Calu3 (cell line): ENCODE measurements around the gene PCNX1. TPM values are rescaled to one million over a fixed set of nuclear protein-coding genes. Genes with fewer than 3 reads are reported as not detected.

Source experiments
- BruUV-seq: library from RNA; stranded (reverse); fragments of 400-500 nt; replicated peaks from 2 replicates; lab custom pipeline; 2021; lab: Mats Ljungman, UMichigan
- CTCF ChIA-PET: fragments of 300-600 bp; sonication (Branson Sonifier 250); formaldehyde crosslinking; loops from one replicate; lab custom pipeline; 2022; ENCODE audit warnings: antibody characterized with exemption; lab: Charles Lee
- DNase-seq: peaks from one replicate; pipeline ENCODE4 v3.0.0; 2022
- H3K27ac Mint-ChIP-seq: one replicate; pipeline ENCODE4 v1.8.0; 2022; ENCODE audit warnings: mixed read lengths; ENCODE audit not compliant: unreplicated experiment
- H3K27me3 Mint-ChIP-seq: one replicate; pipeline ENCODE4 v1.8.0; 2022; ENCODE audit warnings: mixed read lengths; ENCODE audit not compliant: unreplicated experiment
- H3K36me3 Mint-ChIP-seq: one replicate; pipeline ENCODE4 v1.8.0; 2022; ENCODE audit warnings: mild to moderate bottlenecking, moderate library complexity, mixed read lengths; ENCODE audit not compliant: insufficient read depth, unreplicated experiment
- H3K4me1 Mint-ChIP-seq: one replicate; pipeline ENCODE4 v1.8.0; 2022; ENCODE audit warnings: mild to moderate bottlenecking, low read depth, mixed read lengths; ENCODE audit not compliant: unreplicated experiment
- H3K4me3 Mint-ChIP-seq: one replicate; pipeline ENCODE4 v1.8.0; 2022; ENCODE audit warnings: mild to moderate bottlenecking, low read depth, moderate library complexity, mixed read lengths; ENCODE audit not compliant: unreplicated experiment
- H3K9me3 Mint-ChIP-seq: one replicate; pipeline ENCODE4 v1.8.0; 2022; ENCODE audit warnings: low read depth, mixed read lengths; ENCODE audit not compliant: unreplicated experiment
- intact Hi-C: fragments of 100-400 bp; cut with micrococcal nuclease; formaldehyde crosslinking; loops from one replicate; pipeline ENCODE4 v1.10.0; 2022; ENCODE audit not compliant: unreplicated experiment
- total RNA-seq: library from RNA; stranded (reverse); gene quantifications from 2 replicates; pipeline ENCODE4 v1.2.3, GENCODE V29; 2022
- TF ChIP-seq, protein P1 (sequence below): fragments of 200-600 bp; IDR thresholded peaks from one replicate; pipeline ENCODE4 v1.8.0; 2022; ENCODE audit warnings: antibody characterized with exemption; ENCODE audit not compliant: unreplicated experiment

PCNX1 gene
- total RNA-seq, 1 experiment from 2014 or later: 34.1 TPM

GRCh38 chr14:70943838-70944237 is 36.6 kb downstream of the PCNX1 start:
- H3K27ac Mint-ChIP-seq: no peak overlapping the region
- intact Hi-C loops: no loop called here
- no peak overlapping the region for H3K4me3 Mint-ChIP-seq
- no peak for DNase-seq
- peaks cover 8% of the 10 kb centered on the region for H3K36me3 Mint-ChIP-seq
- H3K9me3 Mint-ChIP-seq: peaks cover 19% of the 10 kb centered on the region
- CTCF ChIA-PET: no interaction called here
- no TSS peak for BruUV-seq
- H3K27me3 Mint-ChIP-seq: no peaks in the 10 kb centered on the region
- TF ChIP-seq, protein P1, sequence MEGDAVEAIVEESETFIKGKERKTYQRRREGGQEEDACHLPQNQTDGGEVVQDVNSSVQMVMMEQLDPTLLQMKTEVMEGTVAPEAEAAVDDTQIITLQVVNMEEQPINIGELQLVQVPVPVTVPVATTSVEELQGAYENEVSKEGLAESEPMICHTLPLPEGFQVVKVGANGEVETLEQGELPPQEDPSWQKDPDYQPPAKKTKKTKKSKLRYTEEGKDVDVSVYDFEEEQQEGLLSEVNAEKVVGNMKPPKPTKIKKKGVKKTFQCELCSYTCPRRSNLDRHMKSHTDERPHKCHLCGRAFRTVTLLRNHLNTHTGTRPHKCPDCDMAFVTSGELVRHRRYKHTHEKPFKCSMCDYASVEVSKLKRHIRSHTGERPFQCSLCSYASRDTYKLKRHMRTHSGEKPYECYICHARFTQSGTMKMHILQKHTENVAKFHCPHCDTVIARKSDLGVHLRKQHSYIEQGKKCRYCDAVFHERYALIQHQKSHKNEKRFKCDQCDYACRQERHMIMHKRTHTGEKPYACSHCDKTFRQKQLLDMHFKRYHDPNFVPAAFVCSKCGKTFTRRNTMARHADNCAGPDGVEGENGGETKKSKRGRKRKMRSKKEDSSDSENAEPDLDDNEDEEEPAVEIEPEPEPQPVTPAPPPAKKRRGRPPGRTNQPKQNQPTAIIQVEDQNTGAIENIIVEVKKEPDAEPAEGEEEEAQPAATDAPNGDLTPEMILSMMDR: no peak
- no peaks in the 10 kb centered on the region for H3K4me1 Mint-ChIP-seq

DNA sequence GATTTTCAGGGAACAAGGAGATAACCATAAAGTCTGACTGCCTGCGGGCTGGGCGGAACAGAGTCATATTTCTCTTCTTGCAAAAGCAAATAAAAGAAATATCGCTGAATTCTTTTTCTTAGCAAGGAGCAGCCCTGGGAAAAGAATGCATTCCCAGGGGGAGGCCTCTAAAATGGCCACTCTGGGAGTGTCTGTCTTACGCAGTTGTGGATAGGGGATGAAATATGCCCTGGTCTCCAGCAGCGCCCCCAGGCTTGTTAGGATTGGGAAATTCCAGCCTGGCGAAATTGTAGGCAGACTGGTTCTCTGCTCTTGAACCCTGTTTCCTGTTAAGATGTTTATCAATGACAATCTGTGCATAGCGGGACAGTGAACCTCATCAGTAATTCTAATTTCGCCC is 40.5 kb downstream of the PCNX1 start:
- peaks cover 14% of the 10 kb centered on the region for H3K36me3 Mint-ChIP-seq
- intact Hi-C loops: no loop called here
- no peak overlapping the region for H3K4me3 Mint-ChIP-seq
- no peaks in the 10 kb centered on the region for H3K27me3 Mint-ChIP-seq
- CTCF ChIA-PET: no interaction called here
- no TSS peak for BruUV-seq
- peaks cover 11% of the 10 kb centered on the region for H3K9me3 Mint-ChIP-seq
- DNase-seq: no peak
- H3K27ac Mint-ChIP-seq: no peak overlapping the region
- no peaks in the 10 kb centered on the region for H3K4me1 Mint-ChIP-seq
- TF ChIP-seq, protein P1: no peak

GRCh38 chr14:70952485-70952884 is 45.2 kb downstream of the PCNX1 start:
- TF ChIP-seq, protein P1: no peak
- H3K4me1 Mint-ChIP-seq: no peaks in the 10 kb centered on the region
- intact Hi-C loops: no loop called here
- H3K27me3 Mint-ChIP-seq: no peaks in the 10 kb centered on the region
- H3K27ac Mint-ChIP-seq: no peak overlapping the region
- no peak overlapping the region for H3K4me3 Mint-ChIP-seq
- BruUV-seq: no TSS peak
- peaks cover 9% of the 10 kb centered on the region for H3K36me3 Mint-ChIP-seq
- no peaks in the 10 kb centered on the region for H3K9me3 Mint-ChIP-seq
- CTCF ChIA-PET: no interaction called here
- no peak for DNase-seq

DNA sequence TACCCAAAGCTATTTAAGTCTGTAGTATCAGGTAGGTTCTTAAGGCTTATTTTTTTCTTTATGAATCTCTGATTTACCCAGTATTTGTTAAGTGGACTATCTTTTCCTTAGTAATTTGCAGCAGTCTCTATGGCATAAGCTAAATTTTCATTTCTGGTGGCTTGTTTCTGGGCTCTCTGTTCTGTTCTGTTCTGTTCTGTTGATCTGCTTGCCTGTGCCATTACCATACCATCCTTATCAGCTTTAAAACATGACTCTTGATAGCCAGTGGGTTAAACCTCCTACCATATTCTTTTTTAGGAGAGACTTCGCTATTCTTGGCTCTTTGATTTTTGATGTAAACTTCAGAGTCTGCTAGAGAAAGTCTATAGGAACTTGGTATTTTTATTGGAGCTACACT is 46.8 kb downstream of the PCNX1 start:
- Mint-ChIP-seq H3K36me3 (peaks cover 5% of the 10 kb centered on the region), H3K27me3 (no peaks in the 10 kb centered on the region), H3K4me1 (no peaks in the 10 kb centered on the region), H3K9me3 (no peaks in the 10 kb centered on the region), H3K27ac (no peak overlapping the region), H3K4me3 (no peak overlapping the region)
- DNase-seq: no peak
- intact Hi-C loops: no loop called here
- BruUV-seq: no TSS peak
- CTCF ChIA-PET: no interaction called here
- TF ChIP-seq, protein P1: no peak
